A673 (cell line): ENCODE results near the gene UBE2J1.
"Not testable (repeated sequence)": the region's sequence is repeated elsewhere in the genome, so short reads cannot be mapped to it uniquely, and the experiment has no call there.

ENCODE experiments used
- CTCF ChIP-seq: fragments of 300-800, 200-600 bp; sonication (generic); conservative IDR thresholded peaks from 2 replicates; pipeline ENCODE4 v1.5.1; 2017; ENCODE audit warnings: low read depth, mild to moderate bottlenecking, antibody characterized with exemption, low read length, moderate library complexity, mixed read lengths
- EZH2 ChIP-seq: fragments of 200-600 bp; sonication (generic); IDR thresholded peaks from 2 replicates; pipeline ENCODE4 v1.6.1; 2017; ENCODE audit warnings: borderline replicate concordance, low read depth, mild to moderate bottlenecking, mixed read lengths, antibody characterized with exemption, low read length; ENCODE audit not compliant: poor library complexity, severe bottlenecking

- not testable (repeated sequence) for TF ChIP-seq CTCF, EZH2
Measured at GRCh38 chr6:89304517-89304916, 48.0 kb downstream of the UBE2J1 start.
